ENCODE measurements around the gene FER. TPM values are rescaled to one million over a fixed set of nuclear protein-coding genes. Genes with fewer than 3 reads are reported as not detected.

Gene FER
- polyA plus RNA-seq, 1 of the 3 experiments (the other 2 are of a cell fraction) = 1.8 TPM

GRCh38 chr5:109029847-109030246, 282.1 kb downstream of the FER start:
- ChIA-PET POLR2A (no interaction called here), CTCF (no interaction called here)
- H3K4me3 ChIP-seq (ENCODE audit: low read depth in 2 of 2, low read length in 1 of 2) = no peak overlapping the region
- no peak overlapping the region for H2AFZ ChIP-seq (ENCODE audit: low read depth)
- TF ChIP-seq JUND (IDR thresholded peaks at IDR 0.05) = no peak
- TF ChIP-seq ZBTB33 (IDR thresholded peaks at IDR 0.05; ENCODE audit: borderline replicate concordance, low read depth) = no peak
- no peak for TF ChIP-seq EP300 (IDR thresholded peaks at IDR 0.05; ENCODE audit: borderline replicate concordance in 1 of 2, low read depth in 1 of 2, low read length in 1 of 2)
- no peak for TF ChIP-seq EZH2phosphoT487 (IDR thresholded peaks at IDR 0.05; ENCODE audit: borderline replicate concordance, low read depth)
- no peak for TF ChIP-seq GATA2 (CRISPR knock-in tag; IDR thresholded peaks at IDR 0.05)
- TF ChIP-seq TAF1 (IDR thresholded peaks at IDR 0.05; ENCODE audit: borderline replicate concordance, low read depth, low read length) = no peak
- no peaks in the 10 kb centered on the region for H3K9me3 ChIP-seq
- H3K27ac ChIP-seq (ENCODE audit: low read depth in 2 of 2, low read length in 1 of 2) = no peak overlapping the region
- H3K4me1 ChIP-seq (ENCODE audit: control insufficient read depth in 1 of 2, insufficient read depth in 2 of 2, low read depth in 1 of 2, low read length in 1 of 2) = no peaks in the 10 kb centered on the region; a peak in 1 of 4 replicates
- 96% methylated on average over 1 of the region's 1 CpG for WGBS (ENCODE audit: low lambda C conversion rate)
- H3K27me3 ChIP-seq (ENCODE audit: insufficient read depth) = no peaks in the 10 kb centered on the region
- no peaks in the 10 kb centered on the region for H3K36me3 ChIP-seq (replicated peaks in 1 of 2; ENCODE audit: control insufficient read depth in 1 of 2, insufficient read depth in 2 of 2, low read length in 1 of 2)
- DNase-seq = no peak
- H3F3A ChIP-seq (replicated peaks; ENCODE audit: insufficient read depth) = peaks cover 18% of the 10 kb centered on the region
- H3K79me2 ChIP-seq (ENCODE audit: insufficient read depth) = no peaks in the 10 kb centered on the region
- H4K20me1 ChIP-seq (ENCODE audit: insufficient read depth) = no peaks in the 10 kb centered on the region
- no peak overlapping the region for H3K9ac ChIP-seq
- H3K9me2 ChIP-seq = no peaks in the 10 kb centered on the region
- H3K4me2 ChIP-seq = no peak overlapping the region

GRCh38 chr5:109030360-109031143, 282.9 kb downstream of the FER start:
- CTCF ChIA-PET = no interaction called here

More at GRCh38 chr5:109030360-109031143, 282.9 kb downstream of the FER start:
- Histone ChIP-seq H3K27ac (ENCODE audit: low read depth in 2 of 2, low read length in 1 of 2) (no peak overlapping the region), H3K9me2 (no peaks in the 10 kb centered on the region), H3K36me3 (replicated peaks in 1 of 2; ENCODE audit: control insufficient read depth in 1 of 2, insufficient read depth in 2 of 2, low read length in 1 of 2) (no peaks in the 10 kb centered on the region), H2AFZ (ENCODE audit: low read depth) (no peak overlapping the region), H3K79me2 (ENCODE audit: insufficient read depth) (no peaks in the 10 kb centered on the region), H3K4me3 (ENCODE audit: low read depth in 2 of 2, low read length in 1 of 2) (no peak overlapping the region), H3K27me3 (ENCODE audit: insufficient read depth) (no peaks in the 10 kb centered on the region), H3K9me3 (no peaks in the 10 kb centered on the region), H3K9ac (no peak overlapping the region), H3F3A (replicated peaks; ENCODE audit: insufficient read depth) (peaks cover 18% of the 10 kb centered on the region), H4K20me1 (ENCODE audit: insufficient read depth) (no peaks in the 10 kb centered on the region), H3K4me2 (no peak overlapping the region), H3K4me1 (ENCODE audit: control insufficient read depth in 1 of 2, insufficient read depth in 2 of 2, low read depth in 1 of 2, low read length in 1 of 2) (no peaks in the 10 kb centered on the region; a peak in 1 of 4 replicates)
- WGBS (ENCODE audit: low lambda C conversion rate) = 100% methylated on average over 2 of the region's 2 CpGs
- no peak for TF ChIP-seq SMC3 (IDR thresholded peaks at IDR 0.05; ENCODE audit: low read depth, low read length)
- no peak for TF ChIP-seq IRF3 (IDR thresholded peaks at IDR 0.05; ENCODE audit: low read depth, low read length)
- TF ChIP-seq CTCF (IDR thresholded peaks at IDR 0.05) = no peak
- no peak for TF ChIP-seq TAF1 (IDR thresholded peaks at IDR 0.05; ENCODE audit: borderline replicate concordance, low read depth, low read length)
- no peak for DNase-seq
- POLR2A ChIA-PET = no interaction called here
